Endothelial cell of umbilical vein (primary cell): ENCODE measurements around the gene HOXC5. TPM values are rescaled to one million over a fixed set of nuclear protein-coding genes. Genes with fewer than 3 reads are reported as not detected.

Experiments
- BruUV-seq: library from RNA; stranded (reverse); fragments of 400-500 nt; replicated peaks from 2 replicates; lab custom pipeline; 2021; lab: Mats Ljungman, UMichigan
- CTCF ChIA-PET: fragments of 300-600, 350-600 bp; sonication (Branson Sonifier 250); formaldehyde crosslinking; loops from one replicate; lab custom pipeline; 2021; ENCODE audit warnings: antibody characterized with exemption, inconsistent platforms; lab: Charles Lee
- POLR2A ChIA-PET: fragments of 300-600, 350-600 bp; sonication (Branson Sonifier 250); formaldehyde crosslinking; loops from one replicate; lab custom pipeline; 2021; ENCODE audit warnings: antibody characterized with exemption, inconsistent platforms; lab: Charles Lee
- DNase-seq: peaks from one replicate; pipeline ENCODE4 v3.0.0-alpha.2; 2011; ENCODE audit warnings: low read depth, low spot score
- FAIRE-seq: peaks from 2 replicates; lab custom pipeline; 2011; peaks lifted over from hg19 to GRCh38; lab: Jason Lieb, UNC
- H2AFZ ChIP-seq: 2 replicates; pipeline ENCODE4 v1.6.0; 2012; ENCODE audit warnings: low read depth, low read length, control low read depth, inconsistent platforms
- H3K27ac ChIP-seq: 2 replicates; pipeline ENCODE4 v1.5.1; 2011; ENCODE audit warnings: low read depth, mild to moderate bottlenecking, control low read depth, low read length, moderate library complexity; ENCODE audit not compliant: insufficient read depth
- H3K27me3 ChIP-seq, 2 experiments: 2 replicates each; pipeline versions ENCODE4 v1.6.0 to v1.6.1; 2011; ENCODE audit warnings: low read length in 2 of 2, mixed read lengths in 1 of 2; ENCODE audit not compliant: control insufficient read depth in 2 of 2, insufficient read depth in 2 of 2
- H3K36me3 ChIP-seq, 2 experiments: 2 replicates in 1 of 2; 3 replicates in 1 of 2; pipeline ENCODE4 v1.5.1; 2011; ENCODE audit warnings: low read length in 2 of 2, mild to moderate bottlenecking in 1 of 2, moderate library complexity in 1 of 2; ENCODE audit not compliant: control insufficient read depth in 2 of 2, insufficient read depth in 2 of 2; ENCODE audit errors: extremely low read depth in 1 of 2
- H3K4me1 ChIP-seq: 3 replicates; pipeline ENCODE4 v1.5.1; 2011; ENCODE audit warnings: mild to moderate bottlenecking, low read length; ENCODE audit not compliant: control insufficient read depth, insufficient read depth; ENCODE audit errors: extremely low read depth
- H3K4me2 ChIP-seq: 2 replicates; pipeline ENCODE4 v1.6.1; 2011; ENCODE audit warnings: low read length, control low read depth, mixed read lengths; ENCODE audit not compliant: insufficient read depth
- H3K4me3 ChIP-seq, 3 experiments: fragments of 200-600 bp in 1 of 3; sonication (generic), shearing (Covaris generic) in 1 of 3; replicated peaks in 1 of 3; 2 replicates each; pipeline ENCODE4 v1.5.1; 2011 to 2016; ENCODE audit warnings: control low read depth in 3 of 3, low read length in 3 of 3, mild to moderate bottlenecking in 2 of 3, inconsistent platforms in 1 of 3, low read depth in 1 of 3, moderate library complexity in 1 of 3; ENCODE audit not compliant: insufficient read depth in 1 of 3
- H3K79me2 ChIP-seq: 2 replicates; pipeline ENCODE4 v1.6.0; 2012; ENCODE audit warnings: low read length, inconsistent platforms; ENCODE audit not compliant: control insufficient read depth, insufficient read depth
- H3K9ac ChIP-seq: replicated peaks from 2 replicates; pipeline ENCODE3; 2011; ENCODE audit warnings: low read length, control low read depth; ENCODE audit not compliant: insufficient read depth; ENCODE audit errors: extremely low read depth
- H3K9me1 ChIP-seq: replicated peaks from 3 replicates; pipeline ENCODE4 v1.6.0; 2011; ENCODE audit warnings: mild to moderate bottlenecking, low read length; ENCODE audit not compliant: control insufficient read depth, insufficient read depth; ENCODE audit errors: extremely low read depth
- H3K9me3 ChIP-seq: replicated peaks from 2 replicates; pipeline ENCODE4 v1.5.1; 2012; ENCODE audit warnings: low read length, inconsistent platforms; ENCODE audit not compliant: control insufficient read depth, insufficient read depth
- H4K20me1 ChIP-seq: replicated peaks from 2 replicates; pipeline ENCODE3; 2011; ENCODE audit warnings: mild to moderate bottlenecking, low read length; ENCODE audit not compliant: control insufficient read depth, insufficient read depth; ENCODE audit errors: extremely low read depth
- EZH2 ChIP-seq: IDR thresholded peaks from 2 replicates; pipeline ENCODE4 v1.6.1; 2012; ENCODE audit warnings: borderline replicate concordance, low read depth, mild to moderate bottlenecking, moderate library complexity, low read length, inconsistent platforms; ENCODE audit not compliant: severe bottlenecking
- GATA2 ChIP-seq: IDR thresholded peaks from 2 replicates; pipeline ENCODE4 v1.7.0; 2011; ENCODE audit warnings: low read depth, mild to moderate bottlenecking, moderate library complexity, mixed read lengths, low read length; ENCODE audit not compliant: insufficient read length, insufficient read depth
- POLR2A ChIP-seq: IDR thresholded peaks from 2 replicates; pipeline ENCODE4 v1.6.1; 2012; ENCODE audit warnings: low read depth, mild to moderate bottlenecking, control low read depth, low read length
- POLR2AphosphoS5 ChIP-seq: IDR thresholded peaks from 2 replicates; pipeline ENCODE4 v1.6.1; 2012; ENCODE audit warnings: low read depth, mild to moderate bottlenecking, control low read depth, low read length, moderate library complexity; ENCODE audit not compliant: insufficient read depth
- dilution Hi-C: fragments of 300-500 bp; cut with MboI; formaldehyde crosslinking; loops from one replicate; pipeline ENCODE4 v1.15.0; 2019; ENCODE audit warnings: low sequenced_read_pairs; ENCODE audit not compliant: extremely low pct_ligation_motif_present
- intact Hi-C: fragments of 100-400 bp; cut with micrococcal nuclease; formaldehyde crosslinking; loops from one replicate; pipeline ENCODE4 v1.10.0; 2022
- polyA plus RNA-seq, 4 experiments: library from polyadenylated mRNA; depleted of rRNA in 3 of 4; stranded (reverse) in 3 of 4; unstranded in 1 of 4; fragments of >200 nt; gene quantifications; 2 replicates each; pipeline versions ENCODE4 v1.2.1 to v1.2.3, GENCODE V29; 2011 to 2012; ENCODE audit warnings: missing spikeins in 1 of 4
- total RNA-seq: library from RNA; stranded (reverse); gene quantifications from 2 replicates; pipeline ENCODE4 v1.2.3, GENCODE V29; 2021
- TF ChIP-seq, protein P1 (sequence below), 2 donors: IDR thresholded peaks; 1 replicate in 1 of 2; 2 replicates in 1 of 2; pipeline ENCODE4 v1.5.1; 2011; ENCODE audit warnings: low read length in 2 of 2, mild to moderate bottlenecking in 2 of 2, moderate library complexity in 2 of 2, control low read depth in 1 of 2, inconsistent platforms in 1 of 2, low read depth in 1 of 2; ENCODE audit not compliant: insufficient read depth in 1 of 2; ENCODE audit errors: extremely low read depth in 1 of 2
- TF ChIP-seq, protein P2 (sequence below): IDR thresholded peaks from 2 replicates; pipeline ENCODE4 v1.6.1; 2011; ENCODE audit not compliant: insufficient read depth, insufficient read length

The HOXC5 gene
- total and polyA plus RNA-seq, 2 donors (not counting 3 experiments of a cell fraction or from before 2014, with no cell fraction given), result not detected

DNA sequence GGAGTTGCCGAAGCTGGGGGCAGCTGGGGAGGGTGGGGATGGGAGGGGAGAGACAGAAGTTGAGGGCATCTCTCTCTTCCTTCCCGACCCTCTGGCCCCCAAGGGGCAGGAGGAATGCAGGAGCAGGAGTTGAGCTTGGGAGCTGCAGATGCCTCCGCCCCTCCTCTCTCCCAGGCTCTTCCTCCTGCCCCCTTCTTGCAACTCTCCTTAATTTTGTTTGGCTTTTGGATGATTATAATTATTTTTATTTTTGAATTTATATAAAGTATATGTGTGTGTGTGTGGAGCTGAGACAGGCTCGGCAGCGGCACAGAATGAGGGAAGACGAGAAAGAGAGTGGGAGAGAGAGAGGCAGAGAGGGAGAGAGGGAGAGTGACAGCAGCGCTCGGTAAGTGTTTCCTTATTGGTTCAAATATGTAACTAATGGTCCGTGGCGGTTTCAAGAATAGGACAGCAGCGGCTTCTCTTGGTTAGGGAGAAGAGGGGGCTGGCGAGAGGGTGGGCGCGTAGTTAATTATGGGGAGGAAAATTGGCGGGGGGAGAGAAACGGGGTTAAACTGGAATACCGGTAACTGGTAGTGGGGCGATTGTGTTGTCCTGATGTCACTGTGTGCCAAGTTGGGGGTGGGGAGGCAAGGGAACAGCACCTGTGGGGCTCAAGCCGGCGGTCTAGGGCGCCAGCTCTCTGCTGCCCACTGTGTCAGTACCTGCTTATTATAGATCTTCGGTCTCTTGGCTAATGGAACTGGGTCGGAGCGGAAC is 15.6 kb upstream of the HOXC5 start:
- Histone ChIP-seq H3K27me3 (peaks cover 82 to 92% of the 10 kb centered on the region in 2 experiments), H3K79me2 (no peaks in the 10 kb centered on the region), H3K4me1 (peaks cover 3% of the 10 kb centered on the region), H3K9me3 (no peaks in the 10 kb centered on the region), H2AFZ (peak overlapping the region; percentile 4), H3K36me3 (no peaks in the 10 kb centered on the region), H4K20me1 (no peaks in the 10 kb centered on the region), H3K4me2 (peak overlapping the region; percentile 13), H3K9me1 (no peaks in the 10 kb centered on the region), H3K4me3 (peak overlapping the region in 1 of 3 experiments; percentile 30), H3K9ac (no peak overlapping the region), H3K27ac (no peak overlapping the region)
- dilution Hi-C loops (no loop called here), intact Hi-C loops (no loop called here)
- ChIA-PET POLR2A (no interaction called here), CTCF (interaction anchor here (1.1 to 17.0 kb wide), 5 partner anchors 11 to 191 kb away, joined by 5 to 616 read pairs (median 10); partner anchors contain the start of genes HOXC10, HOXC5 and SMUG1)
- no TSS peak for BruUV-seq
- FAIRE-seq (no peak), DNase-seq (no peak)
- TF ChIP-seq POLR2A (no peak), EZH2 (no peak), POLR2AphosphoS5 (no peak), GATA2 (no peak)
- TF ChIP-seq, protein P1, sequence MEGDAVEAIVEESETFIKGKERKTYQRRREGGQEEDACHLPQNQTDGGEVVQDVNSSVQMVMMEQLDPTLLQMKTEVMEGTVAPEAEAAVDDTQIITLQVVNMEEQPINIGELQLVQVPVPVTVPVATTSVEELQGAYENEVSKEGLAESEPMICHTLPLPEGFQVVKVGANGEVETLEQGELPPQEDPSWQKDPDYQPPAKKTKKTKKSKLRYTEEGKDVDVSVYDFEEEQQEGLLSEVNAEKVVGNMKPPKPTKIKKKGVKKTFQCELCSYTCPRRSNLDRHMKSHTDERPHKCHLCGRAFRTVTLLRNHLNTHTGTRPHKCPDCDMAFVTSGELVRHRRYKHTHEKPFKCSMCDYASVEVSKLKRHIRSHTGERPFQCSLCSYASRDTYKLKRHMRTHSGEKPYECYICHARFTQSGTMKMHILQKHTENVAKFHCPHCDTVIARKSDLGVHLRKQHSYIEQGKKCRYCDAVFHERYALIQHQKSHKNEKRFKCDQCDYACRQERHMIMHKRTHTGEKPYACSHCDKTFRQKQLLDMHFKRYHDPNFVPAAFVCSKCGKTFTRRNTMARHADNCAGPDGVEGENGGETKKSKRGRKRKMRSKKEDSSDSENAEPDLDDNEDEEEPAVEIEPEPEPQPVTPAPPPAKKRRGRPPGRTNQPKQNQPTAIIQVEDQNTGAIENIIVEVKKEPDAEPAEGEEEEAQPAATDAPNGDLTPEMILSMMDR (IDR thresholded peaks at IDR 0.05; ENCODE audit: extremely low read depth in 1 of 2, insufficient read depth in 1 of 2, low read depth in 1 of 2, low read length in 2 of 2), result no peak
- TF ChIP-seq, protein P2, sequence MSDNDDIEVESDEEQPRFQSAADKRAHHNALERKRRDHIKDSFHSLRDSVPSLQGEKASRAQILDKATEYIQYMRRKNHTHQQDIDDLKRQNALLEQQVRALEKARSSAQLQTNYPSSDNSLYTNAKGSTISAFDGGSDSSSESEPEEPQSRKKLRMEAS, result no peak
